C4-2B (cell line): ENCODE results near the gene CHD1L.

Source experiments
- H3K27ac ChIP-seq: fragments of 450-650 bp; 2 replicates; pipeline ENCODE4 v1.5.1; 2017
- ZFX ChIP-seq: fragments of 450-650 bp; IDR thresholded peaks from 2 replicates; pipeline ENCODE4 v1.6.1; 2017
- TF ChIP-seq, protein P1 (sequence below): fragments of 450-650 bp; conservative IDR thresholded peaks from 2 replicates; pipeline ENCODE4 v1.5.1; 2017; ENCODE audit warnings: mild to moderate bottlenecking

Gene CHD1L

GRCh38 chr1:147243841-147244240 lies 1.4 kb downstream of the CHD1L start:
- no peak for TF ChIP-seq ZFX
- TF ChIP-seq, protein P1, sequence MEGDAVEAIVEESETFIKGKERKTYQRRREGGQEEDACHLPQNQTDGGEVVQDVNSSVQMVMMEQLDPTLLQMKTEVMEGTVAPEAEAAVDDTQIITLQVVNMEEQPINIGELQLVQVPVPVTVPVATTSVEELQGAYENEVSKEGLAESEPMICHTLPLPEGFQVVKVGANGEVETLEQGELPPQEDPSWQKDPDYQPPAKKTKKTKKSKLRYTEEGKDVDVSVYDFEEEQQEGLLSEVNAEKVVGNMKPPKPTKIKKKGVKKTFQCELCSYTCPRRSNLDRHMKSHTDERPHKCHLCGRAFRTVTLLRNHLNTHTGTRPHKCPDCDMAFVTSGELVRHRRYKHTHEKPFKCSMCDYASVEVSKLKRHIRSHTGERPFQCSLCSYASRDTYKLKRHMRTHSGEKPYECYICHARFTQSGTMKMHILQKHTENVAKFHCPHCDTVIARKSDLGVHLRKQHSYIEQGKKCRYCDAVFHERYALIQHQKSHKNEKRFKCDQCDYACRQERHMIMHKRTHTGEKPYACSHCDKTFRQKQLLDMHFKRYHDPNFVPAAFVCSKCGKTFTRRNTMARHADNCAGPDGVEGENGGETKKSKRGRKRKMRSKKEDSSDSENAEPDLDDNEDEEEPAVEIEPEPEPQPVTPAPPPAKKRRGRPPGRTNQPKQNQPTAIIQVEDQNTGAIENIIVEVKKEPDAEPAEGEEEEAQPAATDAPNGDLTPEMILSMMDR, result no peak
- H3K27ac ChIP-seq, result no peak overlapping the region; the same call in 1 of the 2 replicates

DNA sequence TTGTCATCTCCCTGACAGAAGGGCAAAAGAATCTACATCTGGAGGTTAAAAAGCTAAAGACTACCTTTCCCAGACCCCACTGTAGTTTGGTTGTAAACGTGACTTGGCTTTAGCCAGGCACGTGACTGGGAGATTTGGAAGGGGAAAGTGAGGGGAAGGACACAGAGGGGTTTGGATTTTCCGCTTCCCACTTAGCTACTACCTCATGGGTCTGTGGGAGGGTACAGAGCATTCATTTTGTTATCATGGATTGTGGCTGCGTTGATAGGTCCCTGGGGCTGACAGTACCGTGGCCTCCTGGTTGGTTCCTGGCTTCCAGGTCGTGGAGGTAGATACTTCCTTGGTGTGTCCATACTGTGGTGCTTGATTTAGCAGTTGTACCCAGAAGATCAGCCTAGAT lies 2.6 kb downstream of the CHD1L start:
- no peak for TF ChIP-seq ZFX
- TF ChIP-seq, protein P1, result no peak
- no peak overlapping the region for H3K27ac ChIP-seq

GRCh38 chr1:147245586-147246021 lies 3.1 kb downstream of the CHD1L start:
- H3K27ac ChIP-seq, result no peak overlapping the region
- TF ChIP-seq ZFX, result no peak
- TF ChIP-seq, protein P1, result no peak

- H3K27ac ChIP-seq, result no peak overlapping the region
- TF ChIP-seq, protein P1, result no peak
- no peak for TF ChIP-seq ZFX
Measured at GRCh38 chr1:147246044-147246690, 3.7 kb downstream of the CHD1L start.

DNA sequence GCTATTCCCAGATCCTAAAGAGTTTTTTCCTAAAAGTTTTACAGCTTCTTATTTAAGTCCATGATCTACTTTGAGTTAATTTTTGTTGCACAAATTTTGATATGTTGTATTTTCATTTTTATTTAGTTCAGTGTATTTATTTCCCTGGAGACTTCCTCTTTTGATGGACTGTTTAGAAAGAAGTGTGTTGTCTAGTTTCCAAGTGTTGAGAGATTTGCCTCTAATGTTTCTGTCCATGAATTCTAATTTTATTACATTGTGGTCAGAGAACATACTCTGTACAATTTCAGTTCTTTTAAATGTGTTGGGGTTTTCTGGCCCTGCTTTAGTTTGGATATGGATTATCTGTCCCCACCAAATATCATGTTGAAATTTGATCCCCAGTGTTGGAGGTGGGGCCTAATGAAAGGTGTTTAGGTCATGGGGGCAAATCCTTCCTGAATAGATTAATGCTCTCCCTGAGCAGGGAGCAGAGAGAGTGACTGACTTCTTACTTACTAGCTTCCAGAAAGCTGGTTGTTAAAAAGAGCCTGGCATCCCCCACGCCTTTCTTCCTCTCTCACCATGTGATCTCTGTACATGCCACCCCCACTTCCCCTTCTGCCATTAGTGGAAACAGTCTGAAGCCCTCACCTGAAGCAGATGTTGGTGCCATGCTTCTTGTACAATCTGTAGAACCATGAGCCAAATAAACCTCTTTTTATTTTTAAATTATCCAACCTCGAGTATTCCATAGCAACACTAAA lies 4.6 kb downstream of the CHD1L start:
- H3K27ac ChIP-seq, result no peak overlapping the region
- no peak for TF ChIP-seq ZFX
- TF ChIP-seq, protein P1, result no peak

DNA sequence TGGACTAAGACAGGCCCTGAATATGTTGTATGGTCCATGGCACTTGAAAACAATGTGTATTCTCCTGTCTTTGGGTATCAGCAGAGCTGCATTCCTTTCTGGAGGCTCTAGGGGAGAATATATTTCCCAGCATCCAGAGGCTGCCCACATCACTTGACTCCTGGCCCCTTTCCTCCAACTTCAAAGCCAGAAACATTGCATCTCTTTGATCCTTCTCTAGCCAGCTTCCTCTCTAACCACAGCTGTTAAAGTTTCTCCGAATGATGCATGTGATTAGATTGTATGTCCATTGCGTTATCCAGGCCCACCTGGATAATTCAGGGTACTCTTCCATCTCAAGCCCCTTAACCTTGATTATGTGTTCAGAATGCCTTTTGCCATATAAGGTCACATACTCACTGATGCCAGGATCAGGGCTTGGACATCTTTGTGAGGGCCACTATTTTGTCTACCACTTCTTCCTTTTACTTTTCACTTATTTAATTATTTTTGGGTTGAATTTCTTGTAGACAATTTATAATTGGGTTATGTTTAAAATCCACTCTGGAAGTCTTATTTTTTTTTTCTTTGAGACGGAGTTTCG lies 5.3 kb downstream of the CHD1L start:
- TF ChIP-seq, protein P1, result no peak
- TF ChIP-seq ZFX, result no peak
- no peak overlapping the region for H3K27ac ChIP-seq

- no peak overlapping the region for H3K27ac ChIP-seq
- no peak for TF ChIP-seq ZFX
- TF ChIP-seq, protein P1, result no peak
Measured at GRCh38 chr1:147252540-147252939, 10.1 kb downstream of the CHD1L start.
